Esophagus muscularis mucosa (tissue), 3 donors: ENCODE measurements around the gene PTPN22.

Experiments used
- CTCF ChIP-seq, 3 experiments: fragments of 200-600 bp in 2 of 3; fragments of 450-650 bp in 1 of 3; sonication (generic) in 2 of 3; IDR thresholded peaks; one replicate each; pipeline ENCODE4 v1.5.1; 2017 to 2019; ENCODE audit warnings: antibody characterized with exemption in 3 of 3, mild to moderate bottlenecking in 2 of 3, moderate library complexity in 1 of 3
- POLR2A ChIP-seq: fragments of 450-650 bp; IDR thresholded peaks from one replicate; pipeline ENCODE4 v1.6.1; 2017; ENCODE audit warnings: antibody characterized with exemption, moderate library complexity, mild to moderate bottlenecking, low read depth
- POLR2AphosphoS5 ChIP-seq, 2 donors: sonication (generic); formaldehyde crosslinking; IDR thresholded peaks; one replicate each; pipeline ENCODE4 v1.6.1; 2017; ENCODE audit warnings: antibody characterized with exemption in 2 of 2

DNA sequence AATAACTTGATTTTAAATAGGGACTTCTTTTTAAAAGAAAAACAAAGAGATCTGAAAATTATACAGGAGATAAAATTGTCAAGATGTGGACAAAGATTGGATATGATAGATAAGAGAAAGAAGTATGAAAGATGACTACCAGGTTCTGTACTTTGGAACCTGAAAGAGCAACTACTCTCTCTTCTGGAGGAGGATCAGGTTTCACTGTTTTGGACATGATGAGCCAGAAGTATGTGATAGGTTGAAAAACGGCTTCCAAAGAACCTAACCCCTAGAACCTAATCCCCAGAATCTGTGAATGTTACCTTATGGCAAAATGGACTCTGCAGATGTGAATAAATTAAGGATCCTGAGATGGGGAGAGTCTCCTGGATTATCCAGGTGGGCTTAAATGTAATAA is 85.4 kb downstream of the PTPN22 start:
- TF ChIP-seq POLR2AphosphoS5 (IDR thresholded peaks at IDR 0.05) (no peak), POLR2A (no peak), CTCF (IDR thresholded peaks at IDR 0.05) (no peak)
